ENCODE results near the gene PAQR9.

DNA sequence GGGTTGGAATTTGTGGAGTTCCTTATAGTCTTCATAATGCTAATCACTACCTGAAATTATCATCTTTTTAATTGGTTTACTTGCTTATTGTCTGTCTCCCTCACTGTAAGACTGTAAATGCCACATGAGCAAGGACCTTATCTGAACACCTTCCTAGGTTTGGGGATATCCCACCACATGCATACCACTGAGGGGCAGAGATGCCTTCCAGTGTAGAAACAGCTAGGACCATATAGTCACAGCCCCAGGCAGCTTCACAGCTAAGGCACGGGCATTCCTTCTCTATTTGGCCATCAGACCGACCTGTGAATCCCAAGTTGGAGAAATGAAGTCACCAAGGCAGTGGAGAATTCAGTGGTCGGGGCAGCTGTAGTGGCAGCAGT, 28.6 kb downstream of the PAQR9 start:
- TF ChIP-seq EZH2 (IDR thresholded peaks at IDR 0.05) = no peak
- no peak for TF ChIP-seq POLR2AphosphoS5 (IDR thresholded peaks at IDR 0.05; ENCODE audit: borderline replicate concordance, low read depth, low read length)
